BLaER1 (cell line): ENCODE measurements around the gene SLC8A2.
A peak's percentile ranks its signal among the peaks of the same experiment; 100 is the strongest.

Experiments used
- H3K27ac ChIP-seq: shearing (Covaris generic); formaldehyde crosslinking; 2 replicates; pipeline ENCODE4 v1.8.1; 2022
- H3K27me3 ChIP-seq: shearing (Covaris generic); formaldehyde crosslinking; 2 replicates; pipeline ENCODE4 v1.8.1; 2022
- H3K36me3 ChIP-seq: shearing (Covaris generic); formaldehyde crosslinking; 2 replicates; pipeline ENCODE4 v1.8.1; 2022
- H3K4me1 ChIP-seq: shearing (Covaris generic); formaldehyde crosslinking; 2 replicates; pipeline ENCODE4 v1.8.1; 2022
- H3K4me2 ChIP-seq: shearing (Covaris generic); formaldehyde crosslinking; 2 replicates; pipeline ENCODE4 v1.8.1; 2022
- H3K4me3 ChIP-seq: shearing (Covaris generic); formaldehyde crosslinking; 2 replicates; pipeline ENCODE4 v1.8.1; 2022
- H3K9ac ChIP-seq: shearing (Covaris generic); formaldehyde crosslinking; 2 replicates; pipeline ENCODE4 v1.8.1; 2022
- H3K9me3 ChIP-seq: shearing (Covaris generic); formaldehyde crosslinking; 2 replicates; pipeline ENCODE4 v1.8.1; 2022
- H4K20me1 ChIP-seq: shearing (Covaris generic); formaldehyde crosslinking; 2 replicates; pipeline ENCODE4 v1.8.1; 2022
- Cebpa-rat ChIP-seq: shearing (Covaris generic); IDR thresholded peaks from 2 replicates; pipeline ENCODE4 v1.8.1; 2022

Gene SLC8A2

DNA sequence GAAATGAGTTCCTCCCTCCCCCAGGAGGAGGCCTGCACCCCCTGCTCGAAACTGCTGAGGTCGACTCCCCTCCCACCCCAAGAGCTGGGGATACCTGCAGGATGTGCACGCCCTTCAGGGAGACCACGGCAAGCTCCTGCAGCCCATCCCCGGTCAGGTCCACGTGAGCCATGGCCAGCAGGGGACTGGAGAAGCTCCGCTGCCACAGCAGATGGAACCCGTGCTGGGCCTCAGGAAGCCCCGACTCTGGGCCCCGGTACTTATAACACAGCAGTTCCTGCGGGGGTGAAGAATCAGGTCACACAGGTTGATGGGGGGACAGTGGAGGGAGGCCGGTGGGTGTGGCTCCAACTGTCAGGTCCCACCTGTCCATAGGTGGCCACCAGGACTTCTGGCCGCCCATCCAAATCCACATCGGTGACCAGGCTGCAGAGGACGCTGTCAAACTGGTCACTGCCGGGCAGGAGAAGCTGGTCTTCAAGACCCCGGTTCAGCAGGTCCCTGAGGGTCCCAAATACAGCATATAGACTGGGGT lies 4.8 kb upstream of the SLC8A2 start:
- TF ChIP-seq Cebpa-rat = no peak
- Histone ChIP-seq H4K20me1 (no peaks in the 10 kb centered on the region; the same call in 1 of the 2 replicates), H3K4me2 (peak overlapping the region; percentile 2; the same call in 1 of the 2 replicates), H3K4me3 (no peak overlapping the region), H3K4me1 (peaks cover 10% of the 10 kb centered on the region), H3K9ac (no peak overlapping the region), H3K36me3 (no peaks in the 10 kb centered on the region), H3K27ac (no peak overlapping the region), H3K27me3 (peaks cover 7% of the 10 kb centered on the region; the same call in 1 of the 2 replicates), H3K9me3 (no peaks in the 10 kb centered on the region)

DNA sequence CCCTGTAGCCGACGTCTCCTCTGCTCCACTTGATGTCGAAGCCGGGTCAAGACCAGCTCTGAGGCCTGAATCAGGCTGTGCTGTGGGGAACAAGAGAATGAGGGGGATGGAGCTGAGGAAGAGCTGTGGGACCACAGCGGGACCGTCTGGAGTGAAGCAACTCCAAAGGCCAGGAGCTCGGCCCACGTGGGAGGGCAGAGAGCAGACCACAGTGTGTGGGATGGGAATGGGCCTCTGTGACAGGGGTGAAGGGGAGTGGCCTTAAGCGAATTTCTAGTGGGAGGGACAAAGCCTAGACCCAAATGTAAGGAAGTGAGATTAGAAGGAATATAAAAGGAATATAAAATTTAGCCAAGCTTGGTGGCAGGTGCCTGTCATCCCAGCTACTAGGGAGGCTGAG lies 3.8 kb upstream of the SLC8A2 start:
- TF ChIP-seq Cebpa-rat = no peak
- Histone ChIP-seq H3K4me3 (no peak overlapping the region), H3K4me2 (no peak overlapping the region), H3K27me3 (peaks cover 17% of the 10 kb centered on the region), H3K36me3 (no peaks in the 10 kb centered on the region), H3K9me3 (no peaks in the 10 kb centered on the region), H3K4me1 (peaks cover 10% of the 10 kb centered on the region), H3K27ac (no peak overlapping the region), H3K9ac (no peak overlapping the region), H4K20me1 (peaks cover 8% of the 10 kb centered on the region; the same call in 1 of the 2 replicates)

- Histone ChIP-seq H4K20me1 (peaks cover 24% of the 10 kb centered on the region; the same call in 1 of the 2 replicates), H3K9me3 (no peaks in the 10 kb centered on the region), H3K4me3 (no peak overlapping the region), H3K27ac (no peak overlapping the region), H3K27me3 (peaks cover 39% of the 10 kb centered on the region), H3K4me1 (peaks cover 10% of the 10 kb centered on the region), H3K9ac (no peak overlapping the region), H3K4me2 (no peak overlapping the region), H3K36me3 (no peaks in the 10 kb centered on the region)
- TF ChIP-seq Cebpa-rat = no peak
These were observed 1.6 kb upstream of the SLC8A2 start for GRCh38 chr19:47473336-47473735.

DNA sequence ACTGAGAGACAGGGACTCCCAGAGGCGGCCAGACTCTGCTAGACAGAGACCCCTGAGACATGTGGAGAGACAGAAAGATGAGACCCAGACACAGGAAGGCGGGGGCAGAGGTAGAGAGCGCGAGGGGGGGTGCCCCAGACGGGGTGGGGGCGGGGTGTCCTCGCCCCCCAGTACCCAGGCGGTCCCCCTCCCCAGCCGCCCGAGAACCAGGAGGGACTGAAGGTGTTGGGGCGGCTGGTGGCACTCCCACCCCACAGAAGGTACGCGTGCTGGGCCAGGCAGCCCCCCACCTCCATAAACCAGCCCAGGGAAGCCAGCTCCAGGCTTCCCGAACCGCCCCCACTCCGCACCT lies 336 bp downstream of the SLC8A2 start:
- Histone ChIP-seq H3K4me3 (no peak overlapping the region), H3K4me1 (peaks cover 7% of the 10 kb centered on the region), H4K20me1 (peaks cover 26% of the 10 kb centered on the region; the same call in 1 of the 2 replicates), H3K36me3 (no peaks in the 10 kb centered on the region), H3K9me3 (no peaks in the 10 kb centered on the region), H3K9ac (no peak overlapping the region), H3K27ac (no peak overlapping the region), H3K27me3 (peaks cover 58% of the 10 kb centered on the region), H3K4me2 (0 out of 2 replicates have a peak overlapping the region, but pooled peaks have one; percentile 34)
- no peak for TF ChIP-seq Cebpa-rat

GRCh38 chr19:47470447-47471195 lies 1.1 kb downstream of the SLC8A2 start:
- Histone ChIP-seq H3K27ac (no peak overlapping the region), H4K20me1 (peaks cover 26% of the 10 kb centered on the region; the same call in 1 of the 2 replicates), H3K4me2 (no peak overlapping the region), H3K9ac (no peak overlapping the region), H3K27me3 (peaks cover 58% of the 10 kb centered on the region), H3K9me3 (no peaks in the 10 kb centered on the region), H3K4me1 (peaks cover 6% of the 10 kb centered on the region; the same call in 1 of the 2 replicates), H3K4me3 (no peak overlapping the region), H3K36me3 (no peaks in the 10 kb centered on the region)
- no peak for TF ChIP-seq Cebpa-rat

GRCh38 chr19:47469719-47470118 lies 2.0 kb downstream of the SLC8A2 start:
- peaks cover 26% of the 10 kb centered on the region; the same call in 1 of the 2 replicates for H4K20me1 ChIP-seq
- no peak overlapping the region for H3K27ac ChIP-seq
- no peak overlapping the region for H3K9ac ChIP-seq
- TF ChIP-seq Cebpa-rat = no peak
- H3K4me3 ChIP-seq = no peak overlapping the region
- peaks cover 6% of the 10 kb centered on the region; the same call in 1 of the 2 replicates for H3K4me1 ChIP-seq
- no peak overlapping the region for H3K4me2 ChIP-seq
- H3K9me3 ChIP-seq = no peaks in the 10 kb centered on the region
- H3K27me3 ChIP-seq = peaks cover 58% of the 10 kb centered on the region
- H3K36me3 ChIP-seq = no peaks in the 10 kb centered on the region

GRCh38 chr19:47469363-47469700 lies 2.4 kb downstream of the SLC8A2 start:
- Histone ChIP-seq H4K20me1 (peaks cover 26% of the 10 kb centered on the region; the same call in 1 of the 2 replicates), H3K27me3 (peaks cover 58% of the 10 kb centered on the region), H3K9me3 (no peaks in the 10 kb centered on the region), H3K27ac (no peak overlapping the region), H3K4me1 (peaks cover 6% of the 10 kb centered on the region; the same call in 1 of the 2 replicates), H3K4me3 (no peak overlapping the region), H3K9ac (no peak overlapping the region), H3K36me3 (no peaks in the 10 kb centered on the region), H3K4me2 (no peak overlapping the region)
- TF ChIP-seq Cebpa-rat = no peak

DNA sequence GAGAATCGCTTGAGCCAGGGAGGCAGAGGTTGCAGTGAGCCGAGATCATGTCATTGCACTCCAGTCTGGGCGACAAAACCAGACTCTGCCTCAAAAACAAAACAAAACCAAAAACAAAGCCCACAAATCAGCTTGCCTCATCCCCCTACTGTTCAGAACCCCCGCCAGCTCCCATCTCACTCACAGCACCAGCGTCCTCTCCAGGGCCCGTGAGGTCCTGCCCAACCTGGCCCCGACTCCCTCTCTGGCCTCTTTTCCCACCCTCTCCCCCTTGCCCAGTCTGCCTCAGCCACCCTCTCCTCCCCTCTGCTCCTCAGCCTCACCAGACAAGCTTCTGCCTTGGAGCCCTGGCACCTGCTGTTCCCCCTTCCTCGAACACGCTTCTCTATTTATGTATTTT lies 3.8 kb downstream of the SLC8A2 start:
- peaks cover 6% of the 10 kb centered on the region; the same call in 1 of the 2 replicates for H3K4me1 ChIP-seq
- no peak overlapping the region for H3K9ac ChIP-seq
- no peak overlapping the region for H3K4me3 ChIP-seq
- peaks cover 26% of the 10 kb centered on the region; the same call in 1 of the 2 replicates for H4K20me1 ChIP-seq
- H3K27me3 ChIP-seq = peaks cover 58% of the 10 kb centered on the region
- no peak overlapping the region for H3K27ac ChIP-seq
- no peak for TF ChIP-seq Cebpa-rat
- H3K4me2 ChIP-seq = no peak overlapping the region
- H3K9me3 ChIP-seq = no peaks in the 10 kb centered on the region
- no peaks in the 10 kb centered on the region for H3K36me3 ChIP-seq

DNA sequence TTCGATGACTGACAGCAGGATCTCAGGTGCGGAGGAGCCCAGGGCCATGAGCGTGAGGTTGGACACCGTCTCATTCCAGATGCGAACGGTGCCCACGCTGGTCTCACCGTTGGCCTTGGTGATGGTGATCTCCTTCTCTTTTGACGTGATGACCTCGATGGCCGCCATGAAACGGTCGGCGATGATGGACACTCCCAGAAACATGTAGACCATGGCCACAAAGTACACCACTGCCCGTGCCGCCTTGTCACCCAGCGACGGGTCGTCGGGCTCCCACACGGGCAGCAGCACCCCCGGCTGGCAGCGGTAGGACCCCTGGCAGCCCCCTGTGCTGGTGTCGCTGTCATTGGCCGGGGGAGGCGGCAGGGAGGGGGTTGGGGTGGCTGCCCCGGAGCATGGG lies 5.7 kb downstream of the SLC8A2 start:
- Histone ChIP-seq H3K4me1 (no peaks in the 10 kb centered on the region), H3K36me3 (no peaks in the 10 kb centered on the region), H3K4me3 (no peak overlapping the region), H3K4me2 (no peak overlapping the region), H3K9me3 (no peaks in the 10 kb centered on the region), H3K9ac (no peak overlapping the region), H3K27me3 (peaks cover 45% of the 10 kb centered on the region), H3K27ac (no peak overlapping the region), H4K20me1 (peaks cover 23% of the 10 kb centered on the region; the same call in 1 of the 2 replicates)
- TF ChIP-seq Cebpa-rat = no peak

DNA sequence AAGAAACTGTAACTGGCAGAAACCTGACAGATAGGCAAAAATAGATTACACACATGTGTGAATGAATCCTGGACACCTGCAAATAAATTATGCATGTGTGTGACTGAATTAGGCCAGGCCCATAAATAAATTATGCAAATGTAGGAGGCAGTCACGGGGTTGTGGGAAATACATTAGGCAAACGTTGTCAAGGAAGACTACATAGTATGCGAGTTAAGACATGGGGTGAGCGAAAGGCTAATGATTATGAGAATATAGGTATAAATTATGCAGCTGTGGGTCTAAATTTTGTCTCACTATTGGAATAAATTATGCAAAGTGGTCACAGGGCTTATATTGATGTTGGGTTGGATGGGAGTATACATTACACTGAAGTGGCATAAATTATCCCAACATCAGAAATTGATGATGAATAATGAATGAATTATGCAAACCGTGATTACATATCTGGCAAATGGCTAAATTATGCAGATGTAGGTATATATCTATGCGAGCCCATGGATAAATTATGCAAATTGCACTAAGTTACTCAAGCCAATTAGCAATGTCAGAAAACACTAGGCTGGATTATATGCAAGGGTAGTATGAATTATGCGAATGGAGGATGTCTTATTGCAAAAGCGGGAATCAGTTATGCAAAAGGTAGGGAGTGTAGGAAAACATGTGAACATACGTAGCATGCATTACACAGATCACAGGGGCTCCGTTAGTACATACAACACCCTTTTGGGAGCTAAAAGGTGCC lies 6.8 kb downstream of the SLC8A2 start:
- no peaks in the 10 kb centered on the region for H3K4me1 ChIP-seq
- H3K4me3 ChIP-seq = no peak overlapping the region
- no peaks in the 10 kb centered on the region for H3K36me3 ChIP-seq
- H3K4me2 ChIP-seq = no peak overlapping the region
- no peak for TF ChIP-seq Cebpa-rat
- peaks cover 36% of the 10 kb centered on the region for H3K27me3 ChIP-seq
- no peak overlapping the region for H3K27ac ChIP-seq
- H4K20me1 ChIP-seq = peaks cover 12% of the 10 kb centered on the region; the same call in 1 of the 2 replicates
- H3K9ac ChIP-seq = no peak overlapping the region
- no peaks in the 10 kb centered on the region for H3K9me3 ChIP-seq
